Measurements from ENCODE around the gene PLCB4. TPM values are rescaled to one million over a fixed set of nuclear protein-coding genes. Genes with fewer than 3 reads are reported as not detected.

The PLCB4 gene
- total RNA-seq, 2 experiments from 2014 or later: 0.06 TPM; not detected in 1

DNA sequence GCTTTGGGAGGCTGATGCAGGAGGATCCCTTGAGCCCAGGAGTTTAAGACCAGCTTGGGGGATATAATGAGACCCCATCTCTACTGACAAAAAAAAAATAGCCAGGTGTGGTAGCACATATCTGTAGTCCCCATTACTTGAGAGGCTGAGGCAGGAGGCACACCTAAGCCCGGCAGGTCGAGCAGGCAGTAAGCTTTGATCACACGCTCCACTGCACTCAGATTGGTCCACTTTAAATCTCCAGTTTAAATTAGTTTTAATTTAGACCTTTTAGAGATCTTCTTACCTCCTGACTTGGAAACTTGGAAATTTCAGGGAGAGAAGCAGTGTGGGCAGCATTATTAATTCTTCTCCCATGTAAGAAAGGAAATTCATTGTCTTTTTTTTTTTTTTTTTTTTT, 16.8 kb upstream of the PLCB4 start:
- Mint-ChIP-seq H3K4me1 (ENCODE audit: low read depth) (no peaks in the 10 kb centered on the region), H3K9me3 (peaks cover 4% of the 10 kb centered on the region), H3K36me3 (ENCODE audit: low read depth) (no peaks in the 10 kb centered on the region), H3K27ac (no peak overlapping the region), H3K4me3 (no peak overlapping the region), H3K27me3 (no peaks in the 10 kb centered on the region)
- no peaks in the 10 kb centered on the region for H3K27me3 ChIP-seq (ENCODE audit: control insufficient read depth in 1 of 2, insufficient read depth in 2 of 2, low read length in 2 of 2)
- DNase-seq: no peak
- TF ChIP-seq, protein P1, sequence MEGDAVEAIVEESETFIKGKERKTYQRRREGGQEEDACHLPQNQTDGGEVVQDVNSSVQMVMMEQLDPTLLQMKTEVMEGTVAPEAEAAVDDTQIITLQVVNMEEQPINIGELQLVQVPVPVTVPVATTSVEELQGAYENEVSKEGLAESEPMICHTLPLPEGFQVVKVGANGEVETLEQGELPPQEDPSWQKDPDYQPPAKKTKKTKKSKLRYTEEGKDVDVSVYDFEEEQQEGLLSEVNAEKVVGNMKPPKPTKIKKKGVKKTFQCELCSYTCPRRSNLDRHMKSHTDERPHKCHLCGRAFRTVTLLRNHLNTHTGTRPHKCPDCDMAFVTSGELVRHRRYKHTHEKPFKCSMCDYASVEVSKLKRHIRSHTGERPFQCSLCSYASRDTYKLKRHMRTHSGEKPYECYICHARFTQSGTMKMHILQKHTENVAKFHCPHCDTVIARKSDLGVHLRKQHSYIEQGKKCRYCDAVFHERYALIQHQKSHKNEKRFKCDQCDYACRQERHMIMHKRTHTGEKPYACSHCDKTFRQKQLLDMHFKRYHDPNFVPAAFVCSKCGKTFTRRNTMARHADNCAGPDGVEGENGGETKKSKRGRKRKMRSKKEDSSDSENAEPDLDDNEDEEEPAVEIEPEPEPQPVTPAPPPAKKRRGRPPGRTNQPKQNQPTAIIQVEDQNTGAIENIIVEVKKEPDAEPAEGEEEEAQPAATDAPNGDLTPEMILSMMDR (IDR thresholded peaks at IDR 0.05): no peak
- no peaks in the 10 kb centered on the region for H3K9me3 ChIP-seq (ENCODE audit: control insufficient read depth in 1 of 2, insufficient read depth in 1 of 2, low read length in 2 of 2)
- ChIA-PET POLR2A (no interaction called here), CTCF (no interaction called here)
- intact Hi-C loops (cut with DNase I, micrococcal nuclease): no loop called here
- H3K36me3 ChIP-seq (ENCODE audit: insufficient read depth, low read length): no peaks in the 10 kb centered on the region
- ATAC-seq (ENCODE audit: poor library complexity): no peak
- no peaks in the 10 kb centered on the region for H3K4me1 ChIP-seq (ENCODE audit: insufficient read depth, low read length)
- no peak overlapping the region for H3K27ac ChIP-seq (ENCODE audit: low read depth in 1 of 2, low read length in 2 of 2)
- no peak overlapping the region for H3K4me3 ChIP-seq (ENCODE audit: low read length)

DNA sequence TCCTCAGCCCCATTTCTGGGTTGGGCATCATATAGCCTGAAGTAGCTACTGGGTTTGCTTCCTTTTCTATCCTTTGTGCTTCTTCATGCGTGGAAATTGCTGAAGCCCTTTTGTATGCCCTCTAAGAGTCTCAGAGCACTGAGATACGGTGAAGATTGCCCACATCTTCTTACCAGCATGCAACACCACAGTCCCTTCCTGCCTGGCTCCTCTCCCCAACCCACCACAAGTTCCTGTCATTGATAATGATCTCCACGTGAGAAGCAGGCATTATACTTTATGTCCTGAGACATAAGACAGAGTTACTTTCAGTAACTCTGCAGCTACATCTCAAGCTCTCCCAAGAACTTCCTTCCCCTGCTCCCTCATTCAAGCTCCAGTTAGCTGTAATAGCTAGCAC, 15.8 kb upstream of the PLCB4 start:
- ChIA-PET POLR2A (no interaction called here), CTCF (no interaction called here)
- no peak overlapping the region for H3K4me3 ChIP-seq (ENCODE audit: low read length)
- H3K27me3 ChIP-seq (ENCODE audit: control insufficient read depth in 1 of 2, insufficient read depth in 2 of 2, low read length in 2 of 2): no peaks in the 10 kb centered on the region
- Mint-ChIP-seq H3K36me3 (ENCODE audit: low read depth) (no peaks in the 10 kb centered on the region), H3K27me3 (no peaks in the 10 kb centered on the region), H3K4me1 (ENCODE audit: low read depth) (no peaks in the 10 kb centered on the region), H3K27ac (no peak overlapping the region), H3K4me3 (no peak overlapping the region), H3K9me3 (no peaks in the 10 kb centered on the region)
- DNase-seq: no peak
- TF ChIP-seq, protein P1 (IDR thresholded peaks at IDR 0.05): no peak
- no peak overlapping the region for H3K27ac ChIP-seq (ENCODE audit: low read depth in 1 of 2, low read length in 2 of 2)
- ATAC-seq (ENCODE audit: poor library complexity): no peak
- intact Hi-C loops (cut with DNase I, micrococcal nuclease): no loop called here
- no peaks in the 10 kb centered on the region for H3K9me3 ChIP-seq (ENCODE audit: control insufficient read depth in 1 of 2, insufficient read depth in 1 of 2, low read length in 2 of 2)
- no peaks in the 10 kb centered on the region for H3K36me3 ChIP-seq (ENCODE audit: insufficient read depth, low read length)
- no peaks in the 10 kb centered on the region for H3K4me1 ChIP-seq (ENCODE audit: insufficient read depth, low read length)

DNA sequence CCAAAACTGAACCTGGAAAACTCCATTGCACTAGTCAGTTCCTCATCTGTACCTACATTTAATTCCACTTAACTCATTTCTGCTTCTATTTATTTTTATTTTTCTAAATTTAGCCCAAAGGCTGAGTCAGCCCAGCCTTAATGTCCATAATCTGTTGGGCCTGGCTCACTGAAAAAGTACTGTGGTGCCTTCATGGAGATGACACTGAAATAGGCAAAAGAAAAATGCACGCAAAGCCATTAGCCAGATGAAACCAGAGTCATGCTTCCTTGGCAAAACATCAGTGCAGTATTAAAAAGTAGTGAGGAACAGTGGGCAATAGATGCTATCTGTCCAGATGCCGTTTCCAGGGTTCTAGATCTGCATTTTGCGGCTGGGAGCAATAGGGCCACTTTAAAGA, 14.7 kb upstream of the PLCB4 start:
- H3K4me1 Mint-ChIP-seq (ENCODE audit: low read depth): no peaks in the 10 kb centered on the region
- H3K9me3 ChIP-seq (ENCODE audit: control insufficient read depth in 1 of 2, insufficient read depth in 1 of 2, low read length in 2 of 2): no peaks in the 10 kb centered on the region
- H3K27ac ChIP-seq (ENCODE audit: low read depth in 1 of 2, low read length in 2 of 2): no peak overlapping the region
- H3K27me3 Mint-ChIP-seq: no peaks in the 10 kb centered on the region
- ATAC-seq (ENCODE audit: poor library complexity): no peak
- H3K27ac Mint-ChIP-seq: no peak overlapping the region
- CTCF ChIA-PET: no interaction called here
- no peaks in the 10 kb centered on the region for H3K36me3 Mint-ChIP-seq (ENCODE audit: low read depth)
- no peaks in the 10 kb centered on the region for H3K9me3 Mint-ChIP-seq
- no peaks in the 10 kb centered on the region for H3K4me1 ChIP-seq (ENCODE audit: insufficient read depth, low read length)
- POLR2A ChIA-PET: no interaction called here
- DNase-seq: no peak
- no peaks in the 10 kb centered on the region for H3K27me3 ChIP-seq (ENCODE audit: control insufficient read depth in 1 of 2, insufficient read depth in 2 of 2, low read length in 2 of 2)
- TF ChIP-seq, protein P1 (IDR thresholded peaks at IDR 0.05): no peak
- intact Hi-C loops (cut with DNase I, micrococcal nuclease): no loop called here
- no peaks in the 10 kb centered on the region for H3K36me3 ChIP-seq (ENCODE audit: insufficient read depth, low read length)
- H3K4me3 ChIP-seq (ENCODE audit: low read length): no peak overlapping the region
- no peak overlapping the region for H3K4me3 Mint-ChIP-seq

Data from CD4-positive, alpha-beta T cell (primary cell).